Activated CD4-positive, alpha-beta T cell treated with anti-CD3 and anti-CD28 coated beads, Interleukin-2, amount 50 U/mL, for 1 hour (primary cell): ENCODE data around the gene C10orf95.

ENCODE experiments used
- DNase-seq: peaks from one replicate; pipeline ENCODE4 v3.0.0-alpha.2; 2020

C10orf95 gene

DNA sequence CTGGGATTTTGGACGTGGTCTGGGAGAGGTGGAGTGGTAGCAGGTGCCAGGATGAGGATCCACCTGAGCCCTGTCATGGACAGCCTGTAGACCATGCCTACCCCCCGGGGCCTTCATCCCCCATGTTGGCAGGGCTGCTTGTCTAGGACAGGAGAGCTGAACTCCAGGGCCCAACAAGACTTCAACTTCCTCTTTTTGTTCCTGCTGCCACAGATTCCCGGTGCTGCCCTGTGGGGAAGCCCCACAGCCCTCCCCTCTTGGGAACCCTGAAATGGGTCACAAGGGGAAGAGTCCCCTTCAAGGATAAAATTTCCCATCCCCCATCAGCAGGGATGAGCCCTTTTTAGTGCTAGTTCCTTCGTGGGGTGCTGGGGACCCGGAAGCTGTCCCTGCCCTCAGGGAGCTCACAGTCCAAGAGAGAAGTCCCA is 17.7 kb downstream of the C10orf95 start:
- no peak for DNase-seq

DNA sequence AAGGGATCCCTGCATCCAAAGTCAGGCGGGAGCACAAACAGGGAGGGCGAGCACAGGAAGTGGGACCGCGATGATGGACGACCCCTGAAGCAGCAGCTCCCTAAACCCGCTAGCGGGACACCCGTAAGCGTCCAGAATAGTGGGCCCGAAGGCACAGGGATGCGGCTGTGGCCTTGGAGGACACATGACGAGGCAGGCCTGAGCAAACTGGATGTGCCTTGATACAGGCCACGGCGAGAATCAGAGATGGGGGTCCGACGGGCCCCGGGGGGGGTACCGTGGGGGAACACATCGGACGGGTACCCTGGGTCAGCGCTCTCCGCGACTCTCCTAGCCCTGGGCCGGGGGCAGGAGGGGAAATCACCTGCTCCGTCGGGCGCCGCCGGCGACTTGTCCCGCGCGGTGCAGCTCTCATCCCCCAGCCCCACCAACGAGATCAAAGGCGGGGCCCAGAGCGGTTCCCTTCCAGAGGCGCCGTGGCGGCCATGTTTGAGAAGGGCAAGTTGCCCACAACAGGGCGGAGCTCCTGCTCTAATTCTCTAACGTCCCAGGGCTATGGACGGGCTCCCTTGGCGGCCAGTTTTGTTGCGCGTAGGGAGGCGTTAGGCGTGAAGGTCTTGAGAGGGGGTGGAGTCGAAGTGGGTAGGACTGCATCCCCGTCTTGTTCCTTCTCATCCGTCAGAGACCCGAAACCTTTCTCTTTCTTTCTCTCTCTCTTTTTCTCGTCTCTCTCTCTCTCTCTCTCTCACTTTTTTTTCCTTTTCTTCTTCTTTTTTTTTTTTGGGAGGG is 19.0 kb downstream of the C10orf95 start, which contains the start of gene CUEDC2:
Gene CUEDC2 (minus strand): TSS at position 413 of the 789 bp plus-strand sequence. CDS start 7,386 bp downstream, outside the sequence.
- DNase-seq = peak; percentile 96

DNA sequence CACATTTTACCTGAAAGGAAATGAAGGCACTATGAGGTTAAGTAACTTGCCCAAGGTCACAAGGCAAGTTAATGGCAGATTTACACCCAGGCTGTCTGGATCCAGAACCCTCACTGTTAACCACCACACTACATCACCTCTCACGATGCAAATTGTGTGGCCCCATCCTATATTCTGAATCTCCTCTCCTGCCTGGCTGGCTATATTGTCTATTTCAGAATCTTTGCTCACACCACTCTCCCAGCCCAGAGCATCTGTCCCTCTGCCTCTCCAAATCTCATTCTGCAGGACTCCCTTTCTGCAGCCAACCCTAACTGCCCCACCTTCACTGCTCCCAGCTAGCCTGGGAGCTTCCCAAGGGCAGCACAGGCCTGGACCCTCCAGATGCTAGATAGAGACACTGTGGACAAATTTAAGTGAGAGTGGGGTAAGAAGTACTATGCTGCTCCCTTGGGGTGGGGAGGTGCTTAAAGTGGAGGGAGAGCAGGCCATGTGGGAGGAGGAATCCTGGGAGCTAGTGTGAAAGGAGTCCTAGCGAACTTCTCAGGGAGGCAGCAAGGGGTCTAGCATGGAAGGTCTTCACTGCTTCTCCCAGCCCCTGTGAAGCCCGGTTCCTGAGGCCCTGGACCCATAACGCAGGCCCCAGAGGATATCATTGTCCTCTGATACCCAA is 19.8 kb downstream of the C10orf95 start:
- no peak for DNase-seq

DNA sequence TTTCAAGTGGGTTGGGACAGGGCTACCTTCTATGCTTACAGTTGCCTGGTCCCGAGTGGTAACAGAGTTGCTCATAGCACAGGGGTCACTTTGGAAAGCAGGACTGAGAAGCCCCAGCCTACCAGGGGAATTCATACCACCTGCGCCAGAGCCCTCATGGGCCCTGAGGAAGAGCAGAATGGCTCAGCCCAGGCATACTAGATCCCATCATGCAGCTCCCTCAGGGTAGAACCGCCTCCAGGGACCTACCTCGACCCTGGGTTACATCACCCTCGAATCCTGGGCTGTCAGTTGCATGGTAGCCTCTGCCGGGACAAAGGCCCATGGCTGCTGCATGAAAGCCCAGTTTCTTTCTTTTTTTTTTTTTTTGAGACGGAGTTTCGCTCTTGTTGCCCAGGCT is 21.9 kb downstream of the C10orf95 start:
- no peak for DNase-seq

DNA sequence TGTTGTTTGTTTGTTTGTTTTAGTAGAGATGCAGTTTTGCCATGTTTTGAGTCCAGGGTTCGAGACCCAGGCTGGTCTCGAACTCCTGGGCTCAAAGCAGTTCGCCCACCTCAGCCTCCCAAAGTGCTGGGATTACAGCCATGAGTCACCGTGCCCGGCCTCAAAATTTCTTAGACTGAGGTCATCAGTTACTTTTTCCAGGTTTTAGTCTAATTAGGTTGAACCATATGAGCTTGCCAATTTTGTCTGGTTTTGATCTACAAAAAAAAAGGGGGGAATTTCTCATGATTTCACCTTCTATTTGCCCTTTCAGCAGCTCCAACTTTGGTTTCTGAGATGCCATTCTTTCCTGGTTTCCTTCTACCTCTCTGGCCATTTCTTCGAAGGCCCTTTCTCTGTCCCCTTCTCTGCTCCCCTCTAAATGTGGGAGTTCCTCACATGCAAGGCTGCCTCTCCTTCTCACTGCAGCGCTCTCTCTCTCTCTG is 24.5 kb downstream of the C10orf95 start:
- no peak for DNase-seq

DNA sequence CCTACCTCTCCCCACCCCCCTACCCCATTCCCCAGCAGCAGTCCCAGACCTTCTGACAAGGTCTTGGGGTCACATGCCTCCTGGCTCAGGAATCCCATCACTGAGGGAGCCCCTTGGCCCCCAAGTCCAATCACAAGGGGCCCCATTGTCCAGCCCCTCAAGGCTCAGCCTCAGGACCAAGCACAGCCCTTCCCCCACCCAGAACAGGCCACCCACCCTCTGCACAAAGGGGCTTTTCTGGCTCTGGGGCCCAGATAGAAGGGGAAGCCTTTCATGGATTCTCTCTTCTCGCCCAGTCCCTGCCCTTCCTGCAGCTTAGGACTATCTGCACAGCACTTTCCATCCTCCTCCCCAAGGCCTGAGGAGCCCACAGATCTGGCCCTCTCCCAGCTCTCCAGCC is 25.9 kb downstream of the C10orf95 start:
- DNase-seq = no peak

DNA sequence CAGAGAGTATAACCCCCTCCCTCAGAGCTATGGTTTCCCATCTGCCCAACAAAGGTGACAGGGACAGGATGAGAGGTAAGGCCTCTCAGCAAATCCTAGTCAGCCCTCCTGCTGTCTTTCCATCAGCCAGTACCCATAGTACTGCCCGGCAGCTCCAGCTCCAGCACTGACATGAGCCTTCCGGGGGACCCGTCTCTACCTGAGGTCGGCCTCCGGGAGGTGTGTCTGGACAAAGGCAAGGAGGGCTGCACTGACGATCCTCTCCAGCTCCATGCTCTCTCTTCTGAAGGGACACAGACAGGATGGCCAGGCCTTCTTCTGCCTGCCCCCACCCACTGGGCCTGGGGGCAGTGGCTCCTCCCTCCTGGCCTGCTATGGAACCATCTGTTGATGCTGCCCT is 26.4 kb downstream of the C10orf95 start:
- no peak for DNase-seq

DNA sequence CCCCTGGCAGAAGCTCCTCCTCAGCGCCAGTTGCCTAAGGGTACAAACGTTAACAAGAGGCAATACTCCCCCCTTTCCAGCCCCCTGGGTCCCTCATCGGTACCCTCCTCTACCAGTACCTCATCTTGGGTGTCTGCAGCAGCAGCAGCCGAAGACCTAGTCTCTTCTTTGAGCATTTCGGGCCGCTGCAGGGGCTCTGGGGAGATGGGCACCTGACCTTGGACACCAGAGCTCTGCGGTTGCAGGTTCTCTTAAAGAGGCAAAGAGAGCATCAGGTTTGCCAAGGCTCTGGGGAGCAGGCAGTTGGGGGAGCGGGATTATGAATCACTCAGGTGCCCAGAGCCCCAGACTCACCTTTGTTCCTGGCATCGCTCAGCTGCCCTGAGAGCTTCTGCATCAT is 27.2 kb downstream of the C10orf95 start:
- DNase-seq = no peak

DNA sequence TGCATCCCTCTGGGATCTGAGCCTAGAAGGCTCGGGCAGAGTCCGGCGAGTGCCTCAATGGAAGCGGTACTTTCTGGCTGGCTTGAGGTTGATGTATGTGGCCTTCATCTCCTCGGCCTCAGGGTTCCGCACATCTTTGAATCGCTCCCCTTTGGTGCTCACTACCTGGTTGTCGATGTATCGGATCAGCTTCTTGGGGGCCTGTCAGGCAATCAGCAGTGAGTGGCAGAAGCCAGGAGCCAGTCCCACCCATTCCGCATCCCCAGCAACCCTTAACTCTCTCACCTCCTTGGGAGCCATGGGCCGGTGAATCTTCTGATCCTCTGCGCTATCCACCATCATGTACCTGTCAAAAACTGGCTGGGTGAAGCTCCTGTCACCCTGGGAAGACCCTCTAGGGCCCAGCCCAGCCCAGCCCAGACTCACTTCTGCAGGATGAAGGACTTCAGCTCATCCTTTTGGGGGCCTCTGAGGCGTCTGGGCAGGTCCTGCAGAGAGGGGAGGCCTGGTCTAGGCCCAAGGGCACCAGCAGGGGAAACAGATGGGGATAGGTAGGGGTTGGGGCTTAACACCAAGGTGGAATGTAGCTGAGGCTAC is 27.9 kb downstream of the C10orf95 start:
- no peak for DNase-seq

DNA sequence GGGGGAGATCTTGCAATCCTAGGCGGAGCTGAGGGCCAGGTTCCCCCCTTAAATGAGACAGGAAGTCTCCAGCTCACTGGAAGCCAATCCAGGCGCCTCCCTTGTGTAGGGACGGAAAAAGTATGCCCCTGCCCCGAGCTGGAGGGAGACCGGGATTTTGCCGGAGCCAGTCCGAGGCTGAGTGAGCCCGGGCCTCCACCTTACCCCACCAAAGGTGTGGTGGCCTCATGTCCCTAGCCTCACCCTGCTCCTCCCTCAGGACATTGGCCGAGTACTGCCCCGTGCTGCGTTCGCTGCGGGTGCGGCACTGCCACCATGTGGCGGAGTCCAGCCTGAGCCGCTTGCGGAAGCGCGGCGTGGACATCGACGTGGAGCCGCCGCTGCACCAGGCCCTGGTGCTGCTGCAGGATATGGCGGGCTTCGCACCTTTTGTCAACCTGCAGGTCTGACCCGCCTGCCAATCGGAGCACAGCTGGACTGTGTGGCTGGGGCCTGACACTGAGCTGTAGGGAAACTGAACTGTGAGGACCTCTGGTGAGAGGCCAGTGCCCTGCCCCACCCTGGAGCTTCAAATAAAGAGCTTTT is 28.7 kb downstream of the C10orf95 start:
- DNase-seq = no peak

DNA sequence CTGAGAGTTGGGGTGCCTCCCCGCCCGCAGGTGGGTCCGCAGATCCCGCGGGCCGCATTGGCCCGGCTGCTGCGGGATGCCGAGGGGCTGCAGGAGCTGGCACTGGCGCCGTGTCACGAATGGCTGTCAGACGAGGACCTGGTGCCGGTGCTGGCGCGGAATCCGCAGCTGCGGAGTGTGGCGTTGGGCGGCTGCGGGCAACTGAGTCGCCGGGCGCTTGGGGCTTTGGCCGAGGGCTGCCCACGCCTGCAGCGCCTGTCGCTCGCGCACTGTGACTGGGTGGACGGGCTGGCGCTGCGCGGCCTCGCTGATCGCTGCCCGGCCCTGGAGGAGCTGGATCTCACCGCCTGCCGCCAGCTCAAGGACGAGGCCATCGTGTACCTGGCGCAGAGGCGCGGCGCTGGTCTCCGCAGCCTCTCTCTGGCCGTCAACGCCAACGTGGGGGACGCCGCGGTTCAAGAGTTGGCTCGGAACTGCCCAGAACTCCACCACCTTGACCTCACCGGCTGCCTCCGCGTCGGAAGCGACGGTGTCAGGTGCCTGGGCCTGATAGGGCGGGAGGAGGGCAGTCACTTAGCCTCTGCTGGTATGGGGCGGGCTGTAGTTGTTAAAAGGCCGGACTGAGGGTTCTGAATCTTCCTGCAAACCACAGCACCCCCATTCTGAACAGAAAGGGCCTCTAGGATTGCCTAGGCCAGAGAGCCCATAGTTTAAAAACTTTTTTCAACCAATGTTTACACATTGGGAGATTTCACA is 29.4 kb downstream of the C10orf95 start:
- no peak for DNase-seq

DNA sequence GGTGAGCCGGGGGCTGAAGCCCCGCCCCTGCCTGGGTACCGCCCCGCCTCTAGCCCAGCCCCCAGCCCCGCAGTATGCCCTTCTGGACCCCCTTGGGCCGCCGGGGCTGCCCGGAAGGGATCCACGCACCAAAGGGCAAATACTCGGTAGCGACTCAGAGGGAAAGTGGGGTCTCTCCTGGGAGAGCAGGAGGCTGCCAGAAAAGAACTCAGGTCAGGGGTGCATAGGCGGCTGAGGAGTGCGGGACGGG is 29.9 kb downstream of the C10orf95 start:
- no peak for DNase-seq

DNA sequence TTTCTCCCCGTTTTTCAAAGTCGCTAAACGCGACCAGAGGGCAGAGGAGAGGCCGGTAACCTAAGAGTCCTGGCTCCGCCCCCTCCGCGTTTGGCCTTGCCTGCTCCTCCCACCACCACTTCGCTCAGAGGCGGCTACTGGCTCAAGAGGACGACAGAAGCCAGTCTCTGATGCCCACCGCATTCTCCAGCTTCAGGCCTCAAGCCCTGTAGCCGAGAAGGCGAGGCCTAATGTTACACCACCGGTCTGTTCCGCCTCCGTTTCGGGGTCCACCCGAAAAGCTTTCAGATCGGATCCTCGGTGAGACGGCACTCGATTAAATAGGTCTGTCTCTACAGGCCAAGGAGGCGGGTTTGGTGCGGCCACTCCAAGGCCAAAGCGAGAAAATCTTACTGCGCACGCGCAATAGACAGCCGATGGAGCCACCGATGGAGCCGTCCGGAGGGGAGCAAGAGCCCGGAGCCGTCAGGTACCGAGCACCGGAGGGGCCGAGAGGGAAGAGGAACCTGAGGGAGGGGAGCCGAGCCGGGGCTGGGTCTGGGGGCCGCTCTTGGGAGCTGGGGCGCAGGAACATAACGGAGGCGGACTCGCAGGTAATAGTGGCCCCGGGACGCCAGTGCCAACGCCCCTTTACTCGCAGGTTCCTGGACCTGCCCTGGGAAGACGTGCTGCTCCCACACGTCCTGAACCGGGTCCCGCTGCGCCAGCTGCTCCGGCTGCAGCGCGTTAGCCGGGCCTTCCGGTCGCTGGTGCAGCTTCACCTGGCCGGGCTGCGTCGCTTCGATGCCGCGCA is 30.4 kb downstream of the C10orf95 start, which contains the start of gene FBXL15:
Gene FBXL15 (plus strand): TSS at position 123 of the 793 bp plus-strand sequence. CDS start 294 bp downstream, at position 417.
- DNase-seq = peak; percentile 93

DNA sequence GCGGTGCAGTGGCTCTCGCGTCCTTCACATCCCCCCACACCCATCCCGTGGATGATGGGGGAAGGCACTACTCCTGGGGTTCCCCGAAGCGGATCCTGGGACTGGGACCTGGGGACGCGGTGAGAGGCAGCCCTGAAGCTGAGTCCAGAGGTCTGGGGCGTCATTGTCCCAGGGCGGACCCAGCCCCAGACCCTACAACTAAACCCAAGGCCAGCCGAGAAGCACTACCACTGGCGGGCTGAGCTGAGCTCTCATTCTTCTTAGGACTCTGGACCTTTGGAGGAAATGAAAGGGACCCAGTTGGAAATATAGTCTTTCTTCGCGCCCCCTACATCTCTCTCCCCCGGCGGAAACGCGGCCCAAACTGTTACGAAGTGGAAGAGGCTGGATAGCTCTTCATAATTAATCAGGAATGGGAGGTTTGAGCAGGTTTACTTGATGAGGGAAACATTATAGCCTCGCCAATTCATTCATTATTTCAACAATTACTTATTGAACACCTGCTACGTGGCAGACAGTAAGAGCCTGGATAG is 31.1 kb downstream of the C10orf95 start:
- DNase-seq = no peak

DNA sequence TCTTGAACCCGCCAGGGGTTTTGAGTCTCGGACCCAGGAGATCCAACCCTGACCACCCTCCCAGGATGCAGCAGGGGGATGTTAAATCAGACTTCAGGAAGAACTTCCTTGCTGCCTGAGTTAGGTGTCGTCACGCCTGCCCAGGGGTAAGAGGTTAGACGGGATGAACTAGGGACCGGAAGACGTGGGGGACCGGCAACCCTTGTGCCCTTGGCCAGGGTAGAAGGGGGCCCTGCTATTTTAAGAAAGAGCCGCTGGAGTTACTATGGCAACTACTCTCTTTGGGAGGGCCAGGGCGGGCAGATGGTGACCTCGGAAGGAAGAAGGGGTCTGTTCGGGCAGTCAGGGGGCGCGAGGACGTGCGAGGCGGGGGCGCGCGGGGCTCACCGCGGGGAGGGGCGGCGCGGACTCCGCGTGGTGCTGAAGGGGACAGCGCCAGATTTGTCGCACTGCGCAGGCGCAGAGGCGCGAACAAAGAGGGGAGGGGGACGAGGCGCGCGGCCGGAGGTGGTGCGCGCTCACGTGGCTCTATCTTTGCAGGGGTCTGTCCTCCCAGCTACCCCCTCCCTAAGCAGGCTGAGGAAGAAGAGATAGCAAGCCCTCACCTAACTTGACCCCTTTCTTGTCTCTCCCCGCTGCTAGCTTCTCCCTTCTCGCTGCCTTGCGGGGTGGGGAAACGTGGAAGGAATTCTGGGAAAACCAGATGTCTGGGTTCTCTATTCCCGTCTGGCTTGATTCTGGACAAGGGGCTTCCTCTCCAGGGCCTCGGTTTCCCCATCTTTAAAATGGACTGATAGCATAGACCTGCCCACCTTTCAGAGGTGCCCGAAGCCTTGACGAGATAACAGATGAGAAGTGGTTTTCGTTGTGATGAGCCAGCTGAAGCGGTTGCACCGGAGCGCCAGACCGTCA is 31.8 kb downstream of the C10orf95 start:
- peak; percentile 67 for DNase-seq

DNA sequence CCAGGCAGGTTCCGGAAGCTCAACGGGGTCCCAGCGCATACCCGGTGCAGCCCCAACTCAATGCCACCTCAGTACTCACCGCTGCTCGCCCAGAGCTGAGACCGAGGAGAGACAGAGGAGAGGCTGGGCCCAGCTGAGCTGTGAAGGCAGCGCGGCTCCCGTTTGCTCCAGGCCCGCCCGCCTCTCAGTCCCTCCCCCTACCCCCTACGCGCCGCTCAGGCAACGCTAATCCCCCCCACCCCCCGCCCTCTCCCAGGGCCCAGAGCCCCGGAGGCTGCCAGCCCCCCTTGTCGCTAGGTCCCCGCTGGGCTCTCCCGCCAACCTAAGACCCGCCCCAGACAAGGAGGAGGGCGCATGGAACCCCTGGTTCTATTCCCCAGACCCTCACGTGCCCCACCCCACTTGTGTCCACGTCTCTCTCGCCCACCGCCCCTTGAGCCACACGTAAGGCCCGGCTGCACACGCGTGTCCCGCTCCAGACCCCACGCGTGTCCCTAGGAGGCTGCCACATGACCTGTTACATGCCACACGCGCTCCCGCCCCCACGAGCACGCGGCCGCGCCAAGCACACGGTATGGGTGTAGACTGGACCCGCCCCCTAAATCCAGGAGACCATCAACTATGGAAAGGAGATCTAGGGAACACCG is 32.6 kb downstream of the C10orf95 start, which contains the start of gene PSD:
Gene PSD (minus strand): TSS at position 164 of the 647 bp plus-strand sequence. CDS start 1,747 bp downstream, outside the sequence.
- no peak for DNase-seq

DNA sequence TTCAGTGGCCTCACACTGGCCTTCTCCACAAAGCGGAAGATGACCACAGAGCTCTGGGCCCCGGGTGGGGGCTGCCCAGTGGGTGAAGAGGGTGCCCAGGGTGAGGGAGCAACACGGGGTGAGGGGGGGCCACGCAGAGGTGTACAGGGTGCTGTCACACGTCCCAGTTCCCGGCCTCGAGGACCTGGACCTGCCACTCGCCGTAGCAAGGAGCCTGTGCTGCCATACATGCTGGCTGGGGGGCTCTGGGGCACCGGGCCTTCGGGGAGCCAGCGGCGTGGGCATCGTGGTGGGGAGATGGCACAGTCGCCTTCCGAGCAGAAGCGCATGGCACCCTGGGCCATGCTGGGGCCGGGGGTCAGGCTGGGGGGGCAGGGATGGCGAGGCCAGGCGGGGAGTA is 34.6 kb downstream of the C10orf95 start:
- DNase-seq = no peak

DNA sequence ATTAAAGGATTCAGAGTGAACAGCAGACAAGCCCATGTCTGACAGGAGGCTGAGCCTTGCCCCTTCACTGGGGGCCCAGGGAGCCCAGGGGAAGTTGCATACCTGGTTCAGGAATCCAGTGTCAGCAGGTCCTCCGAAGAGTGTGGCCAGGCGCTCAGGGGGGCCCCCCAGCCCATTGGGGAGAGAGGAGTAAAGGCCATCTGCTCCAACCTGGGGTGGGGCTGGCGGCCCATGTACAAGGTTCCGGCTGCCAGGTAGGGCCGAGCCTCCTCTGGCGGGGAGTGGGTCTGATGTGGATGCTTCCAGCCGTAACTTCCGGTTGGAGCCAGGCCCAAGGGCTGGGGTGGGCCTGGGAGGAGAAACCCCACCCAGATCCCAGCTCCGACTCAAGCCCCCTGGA is 35.1 kb downstream of the C10orf95 start:
- DNase-seq = no peak

DNA sequence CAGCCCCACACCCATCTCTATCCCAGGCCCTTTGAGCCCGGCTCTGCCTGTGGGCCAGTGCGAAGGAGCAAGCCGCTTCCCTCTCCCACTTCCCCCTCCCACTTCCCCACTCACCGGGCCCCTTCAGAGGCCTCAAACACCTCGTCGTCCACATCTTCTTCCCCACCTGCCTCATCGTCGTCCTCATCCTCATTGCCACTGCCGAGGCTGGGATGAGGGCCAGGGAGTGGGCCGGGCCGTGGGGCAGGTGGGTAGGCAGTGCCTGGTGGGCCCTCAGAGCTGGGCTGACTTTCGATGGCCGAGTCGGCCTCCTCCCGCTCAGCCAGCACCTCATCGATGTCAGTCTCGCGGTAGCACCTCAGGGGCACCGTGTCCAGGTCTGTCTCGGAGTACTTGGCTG is 36.6 kb downstream of the C10orf95 start:
- DNase-seq = no peak
